Activated gamma-delta T cell treated with Interleukin-2 at 50 U/mL for 16 hours (primary cell): Measurements from ENCODE around the gene TRAM2.

Source experiments
- DNase-seq: peaks from one replicate; pipeline ENCODE4 v3.0.0-alpha.2; 2020

TRAM2 gene

DNA sequence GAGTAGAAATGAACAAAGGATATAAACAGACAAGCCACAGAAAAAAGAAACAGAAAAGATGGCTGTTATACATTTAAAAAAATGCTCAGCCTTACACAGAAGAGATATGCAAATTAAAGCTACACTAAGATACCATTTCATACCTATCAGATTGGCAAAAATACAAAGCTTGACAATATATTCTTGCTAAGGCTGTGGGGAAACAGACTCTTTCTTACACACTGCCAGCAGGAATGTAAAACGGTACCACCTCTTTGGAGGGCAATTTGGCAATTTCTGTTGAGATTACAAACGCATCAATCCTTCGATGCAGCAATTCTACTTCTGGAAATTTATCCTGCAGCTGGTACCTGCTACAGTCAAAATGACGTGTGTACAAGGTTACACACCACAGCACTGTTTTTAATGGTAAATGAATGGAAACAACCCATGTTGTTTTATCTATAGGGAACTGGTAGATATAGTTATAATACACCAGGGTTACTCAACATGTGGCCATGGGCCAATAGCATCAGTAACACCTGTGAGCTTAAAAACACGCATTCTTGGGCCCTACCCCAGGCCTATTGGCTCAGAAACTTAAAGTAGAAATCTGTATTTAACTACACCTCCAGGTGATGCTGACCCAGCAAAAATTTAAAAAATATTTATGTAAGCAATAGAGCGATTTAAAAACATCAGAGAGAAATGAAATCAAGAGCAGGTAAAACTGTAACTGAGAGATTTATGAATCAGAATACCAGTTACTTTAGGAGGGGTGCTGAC lies 53.3 kb downstream of the TRAM2 start:
- DNase-seq = no peak

DNA sequence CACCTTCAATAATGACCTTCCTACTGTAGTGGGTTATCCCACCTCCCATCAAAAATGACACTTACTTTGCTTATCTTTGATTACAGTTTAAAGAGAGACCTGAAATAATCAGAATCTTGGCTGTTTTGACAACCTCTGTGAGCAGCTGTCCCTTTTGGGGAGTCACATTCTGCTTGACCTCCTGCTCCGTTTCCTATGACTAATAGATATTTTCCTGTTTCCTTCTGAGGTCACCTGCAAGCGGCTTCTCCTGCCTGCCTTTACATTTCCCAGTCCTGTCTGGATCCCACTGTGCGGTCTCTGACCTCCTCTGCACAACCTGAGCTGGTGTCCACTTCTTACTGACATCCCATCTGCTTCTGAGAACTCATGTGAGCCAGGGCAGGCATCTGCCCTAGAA lies 54.2 kb downstream of the TRAM2 start:
- DNase-seq = no peak

DNA sequence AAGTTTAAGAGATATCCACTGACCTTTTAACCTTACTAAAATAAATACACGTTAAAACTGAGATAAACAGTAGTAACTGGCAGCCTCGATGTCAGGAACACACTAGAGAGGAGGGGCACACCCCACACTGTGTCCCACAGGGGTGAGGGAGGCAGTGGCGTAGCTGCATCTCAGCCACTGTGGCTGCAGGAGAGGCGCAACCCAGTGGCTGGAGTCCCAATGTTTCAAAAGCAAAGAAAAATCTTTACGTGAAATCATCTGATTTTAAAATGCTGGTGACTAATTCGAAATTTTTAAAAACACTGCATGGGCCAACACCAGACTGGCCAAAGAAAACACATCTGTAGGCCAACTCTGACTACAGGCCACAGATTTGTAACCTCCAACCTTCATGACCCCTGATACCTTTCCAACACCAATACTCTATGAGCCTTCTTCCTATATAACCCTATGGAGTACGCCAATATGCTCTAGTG lies 54.7 kb downstream of the TRAM2 start:
- no peak for DNase-seq

DNA sequence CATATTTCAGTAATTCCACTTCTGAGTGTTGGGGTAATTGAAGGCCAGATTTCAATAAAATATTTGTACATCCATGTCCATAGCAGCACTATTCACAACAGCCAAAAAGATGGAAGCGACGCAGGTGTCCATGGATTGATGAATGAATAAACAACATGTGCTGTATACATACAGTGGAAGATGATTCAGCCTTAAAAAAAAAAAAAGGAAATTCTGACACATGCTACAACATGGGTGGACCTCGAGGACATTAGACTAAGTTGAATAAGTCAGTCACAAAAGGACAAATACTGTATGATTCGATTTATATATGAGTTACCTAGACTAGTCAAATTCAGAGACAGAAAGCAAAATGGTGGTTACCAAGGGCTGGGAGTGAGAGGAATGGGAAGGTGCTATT lies 57.2 kb downstream of the TRAM2 start:
- no peak for DNase-seq

DNA sequence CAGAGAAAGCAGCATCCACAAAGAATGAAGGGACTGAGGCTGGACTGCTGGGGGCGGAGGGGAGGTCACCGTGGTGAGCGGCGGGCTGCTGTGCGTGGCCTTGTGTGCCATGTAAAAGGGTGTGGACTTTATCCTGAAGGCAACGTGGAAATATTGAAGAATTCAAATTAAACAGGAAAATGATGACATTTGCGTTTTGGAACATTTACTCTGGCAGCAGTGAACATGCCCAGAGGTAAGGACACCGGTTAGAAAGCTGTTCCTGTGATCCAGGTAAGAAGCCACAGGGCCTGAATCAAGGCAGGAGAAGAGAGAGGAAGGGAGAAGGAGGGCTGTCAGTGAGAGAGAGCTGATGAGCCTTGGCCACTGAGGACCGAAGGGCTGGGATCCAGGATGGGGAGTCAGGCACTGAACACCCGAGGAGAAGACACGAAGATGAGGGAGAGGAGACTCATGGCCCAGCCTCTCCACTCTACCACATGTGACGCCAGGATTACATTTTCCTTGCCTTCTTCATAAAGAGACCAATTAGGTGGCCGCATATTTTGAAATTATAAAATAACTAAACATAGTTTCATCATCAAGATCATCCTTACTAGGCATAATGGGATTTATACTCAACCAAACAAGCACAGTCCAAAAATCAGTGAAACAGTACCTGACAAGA lies 58.4 kb downstream of the TRAM2 start:
- no peak for DNase-seq

DNA sequence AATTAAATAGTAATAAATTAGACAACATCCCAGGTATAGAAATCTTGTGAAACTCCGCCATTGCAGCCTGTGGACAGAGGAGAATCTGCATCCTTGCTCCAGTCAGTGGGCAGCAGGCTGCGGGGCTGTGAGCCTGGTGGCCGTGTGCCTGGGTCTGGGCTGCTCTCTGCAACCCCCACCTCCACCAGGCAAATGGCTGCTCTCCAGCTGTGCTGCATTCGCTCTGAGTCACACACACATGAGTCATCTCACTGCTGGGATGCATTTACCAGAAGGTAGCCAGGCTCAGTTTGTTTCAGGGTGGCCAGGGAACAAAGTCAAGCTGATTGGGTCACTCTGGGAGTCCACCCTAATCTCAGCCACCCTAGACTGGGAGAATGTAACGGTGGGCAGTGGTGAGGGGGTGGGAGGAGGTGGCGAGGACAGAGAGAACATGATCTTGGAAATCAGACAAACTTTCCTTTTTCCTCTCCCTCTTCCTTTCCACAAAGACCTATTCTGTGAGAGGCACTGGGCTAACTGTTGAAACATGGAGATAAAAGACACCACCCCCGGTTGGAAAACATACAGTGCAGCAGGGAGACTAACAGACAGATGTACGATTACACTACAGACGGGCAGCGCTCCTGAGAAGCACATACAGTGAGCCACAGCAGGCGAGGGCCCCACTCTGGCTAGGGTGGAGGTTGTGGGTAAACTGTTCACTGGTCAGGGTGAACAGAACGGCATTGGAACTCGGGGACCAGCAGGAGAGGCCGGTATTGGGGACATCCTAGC lies 59.2 kb downstream of the TRAM2 start:
- no peak for DNase-seq

DNA sequence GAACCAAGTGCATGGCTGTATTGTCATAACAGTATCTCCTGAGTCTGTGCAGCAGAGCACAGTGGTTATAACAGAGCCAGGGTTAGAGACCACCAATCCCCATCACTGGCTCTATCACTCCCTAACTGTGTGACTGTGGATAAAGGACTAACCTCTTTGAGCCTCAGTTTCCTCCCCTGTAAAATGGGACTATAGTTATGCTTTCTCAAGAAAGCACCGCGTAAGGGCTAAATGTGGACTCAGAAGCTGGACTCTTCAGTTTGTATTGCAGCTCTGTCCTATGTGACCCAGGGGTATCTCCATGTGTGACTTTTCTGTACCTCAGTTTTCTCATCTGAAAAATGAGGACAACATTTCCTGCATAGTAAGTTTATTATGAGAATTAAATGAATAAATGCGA lies 59.9 kb downstream of the TRAM2 start:
- DNase-seq = no peak

DNA sequence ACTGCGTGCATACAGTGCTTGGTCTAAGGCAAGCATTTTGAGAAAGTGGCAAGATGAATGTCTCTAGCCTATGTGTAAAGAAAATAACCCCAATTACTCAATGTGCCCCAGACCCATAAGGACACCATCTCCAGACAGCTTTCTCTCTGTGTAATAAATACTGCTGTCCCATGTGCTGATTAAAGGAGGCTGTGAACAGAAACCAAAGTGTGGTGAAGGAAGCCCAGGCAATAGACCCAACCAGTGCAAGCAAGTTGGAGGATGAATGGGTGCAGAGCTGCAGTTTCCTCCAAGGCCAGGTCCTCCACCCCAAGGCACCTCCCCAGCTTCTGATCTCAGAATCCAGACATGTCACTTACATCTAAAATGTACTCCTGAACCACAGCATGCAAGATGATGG lies 60.6 kb downstream of the TRAM2 start:
- DNase-seq = no peak

DNA sequence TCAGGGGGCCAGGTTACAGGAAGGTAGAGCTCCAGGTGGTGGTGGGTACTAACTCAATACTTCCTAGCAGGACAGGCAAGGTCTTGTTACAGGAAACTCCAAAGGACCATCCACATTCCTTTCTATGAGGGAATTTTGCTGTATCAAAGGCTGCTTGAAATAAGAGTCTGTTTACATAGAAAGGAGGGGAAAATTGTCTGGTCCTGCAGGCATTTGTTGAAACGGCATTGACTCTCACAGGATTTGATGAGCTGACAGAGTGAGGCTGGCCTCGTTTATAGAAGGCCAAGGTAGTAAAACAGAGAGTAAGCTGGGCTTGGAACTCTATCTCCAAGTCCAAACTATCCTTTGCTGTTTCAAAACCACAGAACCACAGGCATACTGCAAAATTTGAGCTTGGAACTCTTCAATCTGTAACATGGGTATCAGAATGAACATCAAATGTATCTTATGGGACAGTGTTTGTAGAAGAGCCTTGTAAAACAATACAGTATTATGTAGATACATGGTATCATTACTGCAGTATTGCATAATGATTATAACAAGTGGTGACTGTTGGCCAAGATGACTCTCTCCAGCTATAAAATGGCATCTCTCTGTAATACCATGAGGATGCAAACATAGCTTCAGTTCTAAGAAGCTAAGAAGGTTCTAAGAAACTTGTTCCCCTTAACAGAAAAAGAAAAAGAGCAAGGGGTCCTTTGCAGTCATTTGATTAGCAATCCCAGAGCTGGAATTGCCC lies 61.5 kb downstream of the TRAM2 start:
- no peak for DNase-seq

DNA sequence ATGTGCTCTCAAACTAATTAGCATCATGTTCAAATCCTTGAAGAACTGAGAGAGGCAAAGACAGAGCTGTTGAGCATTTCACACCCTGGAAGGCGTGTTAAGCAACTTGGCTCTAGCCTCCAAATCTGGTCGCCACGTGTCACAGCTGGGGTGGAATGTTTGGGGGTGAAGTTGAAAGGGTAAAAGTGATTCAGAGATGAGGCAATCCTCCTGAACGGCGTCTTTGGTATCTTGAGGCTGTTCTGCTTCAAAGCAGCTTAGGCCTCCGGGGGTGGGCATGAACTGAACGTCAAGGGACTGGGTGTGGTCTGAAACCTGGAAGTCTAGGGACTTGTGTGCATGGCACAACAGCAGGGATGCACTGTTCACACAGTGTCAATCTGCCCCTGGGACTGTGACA lies 62.3 kb downstream of the TRAM2 start:
- DNase-seq = no peak

DNA sequence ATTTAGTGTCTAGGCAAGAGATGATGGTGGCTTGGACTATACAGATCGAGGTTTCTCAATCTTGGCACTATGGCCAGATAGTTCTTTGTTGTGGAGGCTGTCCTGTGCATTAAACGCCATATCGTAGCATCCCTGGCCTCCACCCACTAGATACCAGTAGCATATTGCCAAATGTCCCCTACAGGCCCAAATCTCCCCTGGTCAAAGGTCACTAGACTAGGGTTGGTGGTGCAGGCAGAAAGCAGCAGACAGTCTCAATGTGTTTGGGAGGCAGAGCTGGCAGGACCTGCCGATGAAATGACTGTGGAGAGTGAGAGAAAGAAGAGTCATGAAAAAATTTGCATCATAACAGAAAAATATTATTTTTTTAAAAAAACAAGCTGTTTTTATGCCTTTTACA lies 63.0 kb downstream of the TRAM2 start:
- no peak for DNase-seq

DNA sequence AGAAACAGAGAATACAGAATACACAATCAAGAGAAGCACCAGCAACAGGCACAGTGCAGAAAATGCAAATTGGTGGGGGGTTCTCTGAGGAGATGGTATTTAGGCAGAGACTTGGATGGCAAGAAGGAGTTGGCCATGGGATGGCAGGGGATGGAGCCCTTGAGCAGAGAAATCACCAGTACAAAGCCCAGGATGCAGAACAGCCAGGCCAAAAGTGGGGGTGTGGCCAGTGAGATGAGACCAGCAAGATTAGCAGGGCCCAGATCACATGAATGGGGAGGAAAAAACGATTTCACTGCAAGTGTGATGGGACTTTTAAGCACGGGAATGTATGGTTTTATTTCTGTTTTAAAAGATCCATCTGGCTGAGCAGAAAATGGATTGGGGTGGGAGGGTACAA lies 63.4 kb downstream of the TRAM2 start:
- DNase-seq = no peak

DNA sequence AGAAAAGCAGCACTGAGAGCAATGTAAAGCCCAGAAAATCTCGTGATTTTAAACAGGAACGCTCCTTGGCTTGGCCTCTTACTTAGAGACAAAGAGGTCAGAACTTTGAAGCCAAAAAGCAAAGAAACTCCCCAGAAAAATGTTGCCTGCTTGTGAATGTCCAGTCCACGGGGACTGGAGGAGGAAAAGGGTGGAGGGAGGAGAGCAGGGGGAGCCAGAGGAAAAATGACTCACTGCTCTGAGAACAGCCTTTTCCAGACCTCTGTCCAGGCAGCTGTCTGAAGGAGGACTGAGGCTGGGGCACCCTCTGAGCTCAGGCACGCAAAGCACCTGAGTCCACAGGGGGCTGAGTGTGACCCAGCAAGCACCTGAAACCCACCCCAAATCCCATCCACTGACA lies 64.7 kb downstream of the TRAM2 start:
- DNase-seq = no peak

DNA sequence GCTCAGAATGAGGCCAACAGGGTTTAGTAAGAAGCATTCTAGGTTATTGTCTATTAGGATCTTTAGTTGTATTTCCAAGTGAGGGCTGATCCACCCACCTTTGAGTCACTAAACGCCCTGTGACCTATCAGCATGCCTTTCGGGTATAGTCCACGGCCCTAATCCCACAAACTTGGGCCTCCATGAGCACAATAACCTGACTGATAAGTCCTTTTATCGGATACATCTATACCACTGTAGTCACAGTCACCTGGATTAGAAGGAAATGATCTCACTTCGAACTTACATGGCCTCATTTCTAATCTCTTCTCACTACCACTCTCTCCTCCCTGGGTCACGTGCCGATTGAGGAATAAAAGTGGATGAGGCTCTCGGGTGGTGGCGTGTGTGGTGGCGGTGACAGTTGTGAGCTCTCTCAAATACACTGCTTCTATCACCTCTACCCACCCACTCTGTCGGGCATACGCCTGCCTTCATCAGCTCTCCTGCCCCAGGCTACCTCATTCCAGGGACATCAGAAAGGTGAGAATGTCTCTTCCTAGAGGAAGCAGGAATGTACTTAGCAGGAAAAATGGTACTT lies 65.2 kb downstream of the TRAM2 start:
- no peak for DNase-seq

DNA sequence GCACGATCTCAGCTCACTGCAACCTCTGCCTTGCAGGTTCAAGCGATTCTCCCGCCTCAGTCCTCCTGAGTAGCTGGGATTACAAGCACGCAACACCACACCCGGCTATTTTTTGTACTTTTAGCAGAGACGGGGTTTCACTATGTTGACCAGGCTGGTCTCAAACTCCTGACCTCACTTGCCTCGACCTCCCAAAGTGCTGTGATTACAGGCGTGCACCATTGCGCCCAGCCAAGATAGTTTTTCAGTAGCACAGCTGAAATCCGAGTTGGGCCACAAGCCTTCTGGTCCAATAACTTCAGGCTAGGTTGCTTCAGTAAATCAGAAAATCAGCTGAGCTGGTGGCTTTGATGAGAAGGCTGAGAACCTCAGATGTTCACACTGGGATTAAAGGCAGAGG lies 65.7 kb downstream of the TRAM2 start:
- DNase-seq = no peak

DNA sequence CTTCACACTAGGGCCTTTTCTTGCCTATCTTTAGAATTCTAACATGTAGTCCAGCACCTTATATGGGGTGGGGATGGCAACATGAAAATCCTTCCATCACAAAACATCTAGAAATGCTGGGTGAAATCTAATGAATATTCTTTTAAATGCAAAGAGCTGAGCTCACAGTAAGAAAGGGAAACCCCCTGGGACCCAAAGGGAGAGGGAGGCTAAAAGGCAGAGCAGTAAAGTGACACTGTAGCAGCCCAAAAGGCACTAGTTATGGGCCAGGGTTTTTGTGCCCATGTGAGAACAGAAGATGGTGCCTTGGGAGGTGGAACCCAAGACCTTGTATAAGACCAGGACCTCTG lies 66.7 kb downstream of the TRAM2 start:
- DNase-seq = no peak

DNA sequence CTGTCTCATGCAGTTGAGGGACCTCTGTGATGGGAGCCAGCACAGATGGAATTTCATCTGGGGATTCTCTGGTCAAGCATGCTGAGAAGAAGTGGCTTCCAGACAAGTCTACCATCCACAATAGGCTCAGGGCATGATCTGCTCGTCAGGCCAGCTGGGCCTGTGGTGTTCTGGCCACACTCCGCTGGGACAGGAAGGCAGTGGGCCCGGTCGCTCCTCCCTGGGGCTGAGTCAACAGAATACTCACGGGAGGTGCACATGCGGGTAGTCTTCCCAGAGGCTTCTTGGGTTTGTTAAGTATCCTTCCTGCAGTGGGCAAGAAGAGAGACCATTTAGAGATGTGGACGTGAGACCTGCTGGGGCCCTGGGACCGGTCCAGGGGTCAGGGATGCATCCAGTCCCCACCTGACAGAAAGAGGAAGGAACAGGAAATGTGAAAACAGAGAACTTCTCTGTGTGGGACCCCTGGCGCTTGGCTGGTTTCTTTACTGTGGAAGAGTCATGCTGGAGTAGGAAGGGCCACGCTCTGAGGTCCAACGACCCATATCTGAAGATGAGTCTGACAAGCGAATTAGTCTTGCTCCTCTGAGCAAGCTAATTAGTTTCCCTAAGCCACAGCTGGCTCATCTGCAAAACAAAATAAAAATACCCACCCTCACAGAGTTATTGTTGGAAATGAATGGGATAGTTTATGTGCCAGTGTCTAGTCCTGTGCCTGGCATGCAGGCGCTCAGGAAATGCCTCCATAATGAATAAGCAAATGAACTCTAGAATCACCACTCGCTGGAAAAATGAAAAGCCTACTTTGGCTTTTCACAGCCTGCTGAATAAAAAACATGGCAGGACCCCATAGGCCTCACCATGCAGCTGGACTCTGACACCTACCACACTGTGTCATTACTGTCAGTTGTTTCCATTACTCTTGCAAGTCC lies 67.3 kb downstream of the TRAM2 start:
- DNase-seq = no peak

DNA sequence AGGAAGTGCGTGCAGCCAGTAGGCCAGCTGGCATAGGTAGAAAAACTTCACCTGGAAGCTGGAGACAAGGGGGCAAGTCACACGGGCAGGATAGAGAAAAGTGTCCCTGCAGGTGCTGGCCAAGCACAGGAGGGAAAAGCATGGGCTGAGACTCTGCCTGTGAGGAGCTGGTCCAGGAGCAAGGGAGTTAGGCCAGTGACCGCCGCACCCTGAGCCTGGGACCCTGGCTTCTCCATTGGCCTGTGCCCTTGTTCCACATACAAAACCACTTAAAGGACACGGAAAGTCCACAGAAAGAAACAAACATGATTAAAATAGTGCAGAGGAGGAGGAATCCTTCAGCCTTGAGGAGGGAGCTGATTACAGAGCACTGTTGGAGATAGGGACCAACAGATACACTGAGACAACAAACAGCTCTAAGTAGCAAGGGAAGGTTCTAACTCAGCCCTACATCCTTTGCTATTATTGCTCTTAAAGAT lies 68.6 kb downstream of the TRAM2 start:
- no peak for DNase-seq

DNA sequence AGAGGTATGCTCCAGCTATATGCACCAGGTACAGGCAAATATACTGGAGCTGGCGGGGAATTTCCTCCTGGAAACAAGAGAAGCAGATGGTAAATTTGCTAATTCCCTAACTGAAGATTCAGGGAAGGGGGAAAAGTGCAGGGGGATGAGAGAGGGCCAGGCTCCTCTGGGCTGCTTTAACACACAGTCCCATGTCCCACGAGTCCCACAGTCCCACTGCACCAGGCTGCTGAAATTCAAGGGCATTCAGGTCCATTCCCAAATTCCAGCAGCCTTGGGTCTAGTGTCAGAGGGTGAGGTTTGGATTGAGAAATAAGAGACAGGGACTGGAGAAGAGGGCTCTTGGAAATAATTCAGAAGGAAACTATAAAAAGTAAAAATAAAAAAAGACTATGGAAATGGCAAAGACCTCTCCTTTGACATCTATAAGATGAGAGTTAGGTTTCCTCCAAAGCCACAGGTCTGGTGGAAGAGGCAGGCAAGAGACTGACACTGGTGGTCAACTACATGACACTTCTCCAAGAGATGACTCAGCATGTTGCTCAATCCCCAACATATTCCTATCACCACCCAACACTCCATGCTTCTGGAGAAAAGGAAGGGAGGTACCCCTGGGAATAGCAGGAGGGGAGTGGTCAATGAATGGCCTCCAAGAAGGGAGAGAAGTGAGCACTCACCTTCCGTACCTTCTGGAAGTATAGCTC lies 69.2 kb downstream of the TRAM2 start:
- no peak for DNase-seq

DNA sequence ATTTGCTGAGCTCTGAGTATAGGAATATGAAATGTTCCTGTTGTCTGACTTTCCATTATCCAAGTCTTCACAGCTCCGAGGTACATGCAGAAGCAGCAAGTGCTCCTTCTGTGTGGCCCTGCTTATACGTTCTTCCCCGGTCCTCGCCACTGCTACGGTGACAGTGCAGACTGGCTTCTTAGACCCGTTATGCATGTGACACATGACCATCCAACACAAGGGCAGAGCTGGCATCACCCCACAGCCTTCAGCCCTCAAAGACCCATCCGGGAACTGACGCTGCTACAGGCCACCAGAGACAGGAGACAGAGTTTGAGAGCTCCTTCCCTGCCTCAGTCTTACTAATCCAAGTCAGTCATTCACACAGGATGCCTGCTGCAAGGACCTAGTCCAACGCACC lies 70.4 kb downstream of the TRAM2 start:
- no peak for DNase-seq
